Measurements from ENCODE around the gene BOC.

Gene BOC

DNA sequence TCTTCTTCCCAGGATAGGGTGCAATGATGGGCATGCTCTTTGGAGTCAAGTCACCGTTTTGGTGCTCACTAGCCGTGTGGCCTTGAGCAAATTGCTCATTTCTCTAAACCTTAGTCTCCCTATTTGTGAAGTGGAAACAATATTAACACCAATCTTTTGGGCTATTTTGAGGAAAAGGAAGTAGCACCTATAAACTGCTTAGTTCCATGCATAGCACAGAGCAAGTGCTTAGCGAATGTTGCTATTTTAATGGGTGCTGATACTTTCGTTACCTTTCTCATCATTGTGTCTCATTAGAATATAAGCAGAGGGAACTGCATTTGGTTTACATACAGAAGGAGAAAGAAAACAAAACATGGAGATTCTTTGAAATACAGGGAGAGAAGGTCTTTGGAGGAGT, 66.1 kb downstream of the BOC start:
- ChIA-PET POLR2A (no interaction called here), CTCF (interaction anchor here (1.4 to 1.7 kb wide), 2 partner anchors 11 to 141 kb away, joined by 4 to 7 read pairs; no protein-coding TSS in a partner anchor)
- WGBS (ENCODE audit: insufficient coverage), result 100% methylated on average over 1 of the region's 4 CpGs
- H3K36me3 ChIP-seq (ENCODE audit: control insufficient read depth in 4 of 4, insufficient read depth in 4 of 4, low read length in 3 of 4), result no peaks in the 10 kb centered on the region
- no peak overlapping the region for H3K27ac ChIP-seq (ENCODE audit: insufficient read depth in 1 of 2, low read depth in 1 of 2, low read length in 2 of 2, poor library complexity in 1 of 2, severe bottlenecking in 2 of 2)
- H3K9me3 ChIP-seq (ENCODE audit: control extremely low read depth in 1 of 5, control insufficient read depth in 4 of 5, insufficient read depth in 2 of 5, low read depth in 1 of 5, low read length in 4 of 5), result no peaks in the 10 kb centered on the region
- H3K4me3 ChIP-seq (ENCODE audit: control insufficient read depth in 1 of 7, extremely low read depth in 1 of 7, insufficient read depth in 4 of 7, low read depth in 2 of 7, low read length in 6 of 7), result no peak overlapping the region
- H3K27me3 ChIP-seq (replicated peaks in 2 of 5; ENCODE audit: control insufficient read depth in 4 of 5, insufficient read depth in 5 of 5, low read length in 4 of 5), result no peaks in the 10 kb centered on the region
- H3K4me1 ChIP-seq (ENCODE audit: control extremely low read depth in 1 of 4, control insufficient read depth in 4 of 4, insufficient read depth in 4 of 4, low read length in 3 of 4), result peaks cover 0 to 15% (median 13%) of the 10 kb centered on the region in 4 experiments
- DNase-seq, result no peak

DNA sequence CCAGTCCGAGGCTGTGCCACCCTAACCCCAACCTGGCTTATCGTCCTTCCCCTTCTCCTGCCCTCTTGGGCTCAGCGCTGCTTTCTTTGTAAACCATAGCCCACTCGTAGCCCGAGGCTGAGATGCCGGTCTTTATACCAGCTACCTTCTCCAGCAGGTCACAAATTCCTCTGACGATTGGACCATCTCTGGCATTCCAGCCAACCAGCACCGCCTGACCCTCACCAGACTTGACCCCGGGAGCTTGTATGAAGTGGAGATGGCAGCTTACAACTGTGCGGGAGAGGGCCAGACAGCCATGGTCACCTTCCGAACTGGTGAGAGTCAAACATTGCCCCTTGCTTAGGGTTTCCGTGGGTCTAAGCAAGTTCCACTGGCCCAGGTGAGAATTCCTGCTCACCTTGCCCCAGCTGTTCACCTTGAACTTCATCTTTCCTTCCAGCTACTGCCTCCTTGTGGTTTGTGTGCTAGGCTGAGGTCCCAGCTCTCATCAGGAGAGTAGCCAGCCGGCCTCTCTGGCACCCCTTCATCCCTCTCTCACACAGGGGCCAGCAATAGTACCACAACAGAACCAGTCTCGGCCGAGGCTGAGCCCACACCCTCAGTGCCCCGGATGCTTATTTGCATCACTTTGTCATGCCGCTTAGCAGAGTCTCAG, 66.7 kb downstream of the BOC start:
- ChIA-PET POLR2A (no interaction called here), CTCF (interaction anchor here (1.4 to 1.8 kb wide), 2 partner anchors 8 to 10 kb away, joined by 5 to 7 read pairs; no protein-coding TSS in a partner anchor)
- 95% methylated on average over 14 of the region's 17 CpGs for WGBS (ENCODE audit: insufficient coverage)

DNA sequence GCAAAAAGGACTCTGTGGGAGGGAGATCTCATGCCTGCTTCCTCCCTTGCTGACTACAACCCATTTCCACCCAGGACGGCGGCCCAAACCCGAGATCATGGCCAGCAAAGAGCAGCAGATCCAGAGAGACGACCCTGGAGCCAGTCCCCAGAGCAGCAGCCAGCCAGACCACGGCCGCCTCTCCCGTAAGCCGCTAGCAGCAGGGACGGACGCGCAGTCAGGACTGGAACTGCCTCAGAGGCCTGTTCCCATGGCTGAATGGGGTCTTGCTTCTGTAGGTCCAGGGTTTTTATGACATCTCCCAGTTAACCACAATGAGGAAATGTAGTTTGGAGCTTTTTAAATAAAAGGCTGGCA, 67.2 kb downstream of the BOC start:
- Histone ChIP-seq H3K36me3 (ENCODE audit: control insufficient read depth in 4 of 4, insufficient read depth in 4 of 4, low read length in 3 of 4) (no peaks in the 10 kb centered on the region), H3K9me3 (ENCODE audit: control extremely low read depth in 1 of 5, control insufficient read depth in 4 of 5, insufficient read depth in 2 of 5, low read depth in 1 of 5, low read length in 4 of 5) (no peaks in the 10 kb centered on the region), H3K4me3 (ENCODE audit: control insufficient read depth in 1 of 7, extremely low read depth in 1 of 7, insufficient read depth in 4 of 7, low read depth in 2 of 7, low read length in 6 of 7) (no peak overlapping the region), H3K4me1 (ENCODE audit: control extremely low read depth in 1 of 4, control insufficient read depth in 4 of 4, insufficient read depth in 4 of 4, low read length in 3 of 4) (peaks cover 0 to 15% (median 13%) of the 10 kb centered on the region in 4 experiments), H3K27ac (ENCODE audit: insufficient read depth in 1 of 2, low read depth in 1 of 2, low read length in 2 of 2, poor library complexity in 1 of 2, severe bottlenecking in 2 of 2) (no peak overlapping the region), H3K27me3 (replicated peaks in 2 of 5; ENCODE audit: control insufficient read depth in 4 of 5, insufficient read depth in 5 of 5, low read length in 4 of 5) (no peaks in the 10 kb centered on the region)
- POLR2A ChIA-PET, result no interaction called here
- no peak for DNase-seq
- WGBS (ENCODE audit: insufficient coverage), result 96% methylated on average over 8 of the region's 11 CpGs
- CTCF ChIA-PET, result interaction anchor here (0.9 to 1.8 kb wide), 3 partner anchors 9 to 11 kb away, joined by 3 to 7 read pairs (median 5); no protein-coding TSS in a partner anchor

More for the DNA sequence above, 66.7 kb downstream of the BOC start:
- DNase-seq, result no peak
- Histone ChIP-seq H3K9me3 (ENCODE audit: control extremely low read depth in 1 of 5, control insufficient read depth in 4 of 5, insufficient read depth in 2 of 5, low read depth in 1 of 5, low read length in 4 of 5) (no peaks in the 10 kb centered on the region), H3K27ac (ENCODE audit: insufficient read depth in 1 of 2, low read depth in 1 of 2, low read length in 2 of 2, poor library complexity in 1 of 2, severe bottlenecking in 2 of 2) (no peak overlapping the region), H3K36me3 (ENCODE audit: control insufficient read depth in 4 of 4, insufficient read depth in 4 of 4, low read length in 3 of 4) (no peaks in the 10 kb centered on the region), H3K27me3 (replicated peaks in 2 of 5; ENCODE audit: control insufficient read depth in 4 of 5, insufficient read depth in 5 of 5, low read length in 4 of 5) (no peaks in the 10 kb centered on the region), H3K4me3 (ENCODE audit: control insufficient read depth in 1 of 7, extremely low read depth in 1 of 7, insufficient read depth in 4 of 7, low read depth in 2 of 7, low read length in 6 of 7) (no peak overlapping the region), H3K4me1 (ENCODE audit: control extremely low read depth in 1 of 4, control insufficient read depth in 4 of 4, insufficient read depth in 4 of 4, low read length in 3 of 4) (peaks cover 0 to 15% (median 13%) of the 10 kb centered on the region in 4 experiments)

GRCh38 chr3:113279686-113280085, 68.3 kb downstream of the BOC start:
- POLR2A ChIA-PET, result no interaction called here
- H3K36me3 ChIP-seq (ENCODE audit: control insufficient read depth in 4 of 4, insufficient read depth in 4 of 4, low read length in 3 of 4), result no peaks in the 10 kb centered on the region
- H3K27ac ChIP-seq (ENCODE audit: insufficient read depth in 1 of 2, low read depth in 1 of 2, low read length in 2 of 2, poor library complexity in 1 of 2, severe bottlenecking in 2 of 2), result no peak overlapping the region
- WGBS (ENCODE audit: insufficient coverage), result 95% methylated on average over 17 of the region's 17 CpGs
- peaks cover 0 to 15% (median 13%) of the 10 kb centered on the region in 4 experiments for H3K4me1 ChIP-seq (ENCODE audit: control extremely low read depth in 1 of 4, control insufficient read depth in 4 of 4, insufficient read depth in 4 of 4, low read length in 3 of 4)
- H3K27me3 ChIP-seq (replicated peaks in 2 of 5; ENCODE audit: control insufficient read depth in 4 of 5, insufficient read depth in 5 of 5, low read length in 4 of 5), result no peaks in the 10 kb centered on the region
- H3K4me3 ChIP-seq (ENCODE audit: control insufficient read depth in 1 of 7, extremely low read depth in 1 of 7, insufficient read depth in 4 of 7, low read depth in 2 of 7, low read length in 6 of 7), result no peak overlapping the region
- CTCF ChIA-PET, result interaction anchor here (0.9 to 1.8 kb wide), 3 partner anchors 8 to 21 kb away, joined by 3 to 7 read pairs (median 3); no protein-coding TSS in a partner anchor
- no peak for DNase-seq
- H3K9me3 ChIP-seq (ENCODE audit: control extremely low read depth in 1 of 5, control insufficient read depth in 4 of 5, insufficient read depth in 2 of 5, low read depth in 1 of 5, low read length in 4 of 5), result no peaks in the 10 kb centered on the region

DNA sequence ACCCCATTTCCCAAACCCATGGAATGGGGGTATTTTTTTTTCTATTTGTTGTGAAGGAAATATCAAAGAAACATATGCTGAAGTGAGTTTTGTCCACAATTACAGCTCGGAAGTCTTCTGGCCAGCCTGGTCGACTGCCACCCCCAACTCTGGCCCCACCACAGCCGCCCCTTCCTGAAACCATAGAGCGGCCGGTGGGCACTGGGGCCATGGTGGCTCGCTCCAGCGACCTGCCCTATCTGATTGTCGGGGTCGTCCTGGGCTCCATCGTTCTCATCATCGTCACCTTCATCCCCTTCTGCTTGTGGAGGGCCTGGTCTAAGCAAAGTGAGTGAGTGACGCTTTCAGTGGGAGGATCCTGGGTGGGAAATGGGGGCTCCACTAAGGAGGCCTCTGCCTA, 71.9 kb downstream of the BOC start:
- CTCF ChIA-PET, result no interaction called here
- POLR2A ChIA-PET, result interaction anchor here (0.7 to 1.0 kb wide), 2 partner anchors 205 to 265 kb away, joined by 3 to 4 read pairs; no protein-coding TSS in a partner anchor

GRCh38 chr3:113284453-113285050, 73.2 kb downstream of the BOC start:
- Histone ChIP-seq H3K4me3 (ENCODE audit: control insufficient read depth in 1 of 7, extremely low read depth in 1 of 7, insufficient read depth in 4 of 7, low read depth in 2 of 7, low read length in 6 of 7) (no peak overlapping the region), H3K27me3 (replicated peaks in 2 of 5; ENCODE audit: control insufficient read depth in 4 of 5, insufficient read depth in 5 of 5, low read length in 4 of 5) (no peaks in the 10 kb centered on the region), H3K9me3 (ENCODE audit: control extremely low read depth in 1 of 5, control insufficient read depth in 4 of 5, insufficient read depth in 2 of 5, low read depth in 1 of 5, low read length in 4 of 5) (no peaks in the 10 kb centered on the region), H3K27ac (ENCODE audit: insufficient read depth in 1 of 2, low read depth in 1 of 2, low read length in 2 of 2, poor library complexity in 1 of 2, severe bottlenecking in 2 of 2) (no peak overlapping the region), H3K4me1 (ENCODE audit: control extremely low read depth in 1 of 4, control insufficient read depth in 4 of 4, insufficient read depth in 4 of 4, low read length in 3 of 4) (peaks cover 0 to 7% (median 2%) of the 10 kb centered on the region in 4 experiments), H3K36me3 (ENCODE audit: control insufficient read depth in 4 of 4, insufficient read depth in 4 of 4, low read length in 3 of 4) (no peaks in the 10 kb centered on the region)
- CTCF ChIA-PET, result interaction anchor here (0.6 to 1.2 kb wide), 2 partner anchors 148 to 243 kb away, joined by 3 read pairs; no protein-coding TSS in a partner anchor
- POLR2A ChIA-PET, result no interaction called here
- 99% methylated on average over 7 of the region's 12 CpGs for WGBS (ENCODE audit: insufficient coverage)
- no peak for DNase-seq

More for the DNA sequence above, 71.9 kb downstream of the BOC start:
- Histone ChIP-seq H3K27me3 (replicated peaks in 2 of 5; ENCODE audit: control insufficient read depth in 4 of 5, insufficient read depth in 5 of 5, low read length in 4 of 5) (no peaks in the 10 kb centered on the region), H3K4me3 (ENCODE audit: control insufficient read depth in 1 of 7, extremely low read depth in 1 of 7, insufficient read depth in 4 of 7, low read depth in 2 of 7, low read length in 6 of 7) (no peak overlapping the region), H3K27ac (ENCODE audit: insufficient read depth in 1 of 2, low read depth in 1 of 2, low read length in 2 of 2, poor library complexity in 1 of 2, severe bottlenecking in 2 of 2) (no peak overlapping the region), H3K9me3 (ENCODE audit: control extremely low read depth in 1 of 5, control insufficient read depth in 4 of 5, insufficient read depth in 2 of 5, low read depth in 1 of 5, low read length in 4 of 5) (no peaks in the 10 kb centered on the region), H3K4me1 (ENCODE audit: control extremely low read depth in 1 of 4, control insufficient read depth in 4 of 4, insufficient read depth in 4 of 4, low read length in 3 of 4) (peaks cover 0 to 7% (median 2%) of the 10 kb centered on the region in 4 experiments), H3K36me3 (ENCODE audit: control insufficient read depth in 4 of 4, insufficient read depth in 4 of 4, low read length in 3 of 4) (no peaks in the 10 kb centered on the region)
- WGBS (ENCODE audit: insufficient coverage), result 94% methylated on average over 8 of the region's 12 CpGs
- no peak for DNase-seq

DNA sequence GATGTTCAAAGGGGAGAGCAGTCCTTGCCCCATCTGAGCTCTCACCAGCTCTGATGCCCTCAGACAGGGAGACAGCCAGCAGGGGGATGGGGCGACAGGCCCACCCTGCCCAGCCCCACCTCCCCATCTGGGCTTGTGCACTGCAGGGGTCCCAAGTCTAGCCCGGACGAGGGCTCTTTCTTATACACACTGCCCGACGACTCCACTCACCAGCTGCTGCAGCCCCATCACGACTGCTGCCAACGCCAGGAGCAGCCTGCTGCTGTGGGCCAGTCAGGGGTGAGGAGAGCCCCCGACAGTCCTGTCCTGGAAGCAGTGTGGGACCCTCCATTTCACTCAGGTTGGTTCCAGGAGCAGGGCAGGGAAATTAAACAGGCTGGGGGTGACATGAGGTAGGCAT, 73.9 kb downstream of the BOC start:
- ChIA-PET CTCF (interaction anchor here (1.1 to 5.8 kb wide), 3 partner anchors 150 to 243 kb away, joined by 3 to 62 read pairs (median 4); no protein-coding TSS in a partner anchor), POLR2A (no interaction called here)
- H3K4me3 ChIP-seq (ENCODE audit: control insufficient read depth in 1 of 7, extremely low read depth in 1 of 7, insufficient read depth in 4 of 7, low read depth in 2 of 7, low read length in 6 of 7), result no peak overlapping the region
- peaks cover 0 to 7% (median 2%) of the 10 kb centered on the region in 4 experiments for H3K4me1 ChIP-seq (ENCODE audit: control extremely low read depth in 1 of 4, control insufficient read depth in 4 of 4, insufficient read depth in 4 of 4, low read length in 3 of 4)
- H3K9me3 ChIP-seq (ENCODE audit: control extremely low read depth in 1 of 5, control insufficient read depth in 4 of 5, insufficient read depth in 2 of 5, low read depth in 1 of 5, low read length in 4 of 5), result no peaks in the 10 kb centered on the region
- 88% methylated on average over 8 of the region's 8 CpGs for whole genome bisulfite sequencing (ENCODE audit: insufficient coverage)
- no peak for DNase-seq
- H3K27me3 ChIP-seq (replicated peaks in 2 of 5; ENCODE audit: control insufficient read depth in 4 of 5, insufficient read depth in 5 of 5, low read length in 4 of 5), result no peaks in the 10 kb centered on the region
- H3K36me3 ChIP-seq (ENCODE audit: control insufficient read depth in 4 of 4, insufficient read depth in 4 of 4, low read length in 3 of 4), result no peaks in the 10 kb centered on the region
- no peak overlapping the region for H3K27ac ChIP-seq (ENCODE audit: insufficient read depth in 1 of 2, low read depth in 1 of 2, low read length in 2 of 2, poor library complexity in 1 of 2, severe bottlenecking in 2 of 2)

Data from common myeloid progenitor, CD34-positive (primary cell).